ENCODE results near the gene DHPS. TPM values are rescaled to one million over a fixed set of nuclear protein-coding genes. Genes with fewer than 3 reads are reported as not detected.
A peak's percentile ranks its signal among the peaks of the same experiment; 100 is the strongest.

The DHPS gene
- total and polyA plus RNA-seq, 2 of the 13 experiments (the other 11 are each of a cell fraction or from before 2014, with no cell fraction given): 43.3 to 84.3 TPM

DNA sequence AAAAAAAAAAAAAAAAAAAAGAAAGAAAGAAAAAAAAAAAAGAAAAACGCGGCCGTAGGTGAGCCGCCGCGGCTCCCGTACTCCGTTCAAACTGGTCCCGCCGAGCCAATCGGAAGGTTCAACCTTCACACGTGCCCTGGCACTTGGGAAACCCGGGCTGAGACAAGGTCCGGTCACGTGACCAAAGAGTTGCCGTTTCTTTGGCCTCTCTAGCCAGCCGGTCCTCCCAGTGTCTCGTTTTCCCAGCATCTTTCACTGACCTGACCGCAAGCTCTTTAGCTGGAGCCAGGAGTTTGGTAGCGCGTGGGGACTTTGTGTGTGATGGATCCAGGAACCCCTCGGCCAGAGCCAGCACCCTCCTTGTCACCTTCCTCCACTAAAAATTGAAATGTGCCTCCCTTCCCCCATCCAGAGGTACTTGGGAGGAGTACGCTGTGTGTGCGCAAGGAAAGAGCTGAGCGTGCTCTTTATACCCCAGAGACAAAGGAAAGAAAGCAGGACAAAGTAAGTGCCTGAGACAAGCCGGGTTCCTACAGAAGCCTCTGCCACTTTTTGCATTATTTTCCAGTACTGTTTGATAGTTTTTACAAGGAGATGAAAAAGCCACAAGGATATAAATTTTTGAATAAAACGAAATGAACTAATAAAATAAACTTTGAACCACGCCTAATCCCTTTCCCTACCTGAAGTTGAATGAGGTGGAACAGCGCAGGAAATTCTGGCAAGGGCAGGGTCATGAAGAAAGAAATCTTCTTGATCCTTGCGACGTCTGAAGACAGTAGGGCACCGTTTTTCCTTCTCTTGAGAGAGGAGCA, 41.1 kb upstream of the DHPS start (continued):
- TF ChIP-seq, protein P1, sequence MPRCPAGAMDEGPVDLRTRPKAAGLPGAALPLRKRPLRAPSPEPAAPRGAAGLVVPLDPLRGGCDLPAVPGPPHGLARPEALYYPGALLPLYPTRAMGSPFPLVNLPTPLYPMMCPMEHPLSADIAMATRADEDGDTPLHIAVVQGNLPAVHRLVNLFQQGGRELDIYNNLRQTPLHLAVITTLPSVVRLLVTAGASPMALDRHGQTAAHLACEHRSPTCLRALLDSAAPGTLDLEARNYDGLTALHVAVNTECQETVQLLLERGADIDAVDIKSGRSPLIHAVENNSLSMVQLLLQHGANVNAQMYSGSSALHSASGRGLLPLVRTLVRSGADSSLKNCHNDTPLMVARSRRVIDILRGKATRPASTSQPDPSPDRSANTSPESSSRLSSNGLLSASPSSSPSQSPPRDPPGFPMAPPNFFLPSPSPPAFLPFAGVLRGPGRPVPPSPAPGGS (CRISPR knock-in tag; IDR thresholded peaks at IDR 0.05): no peak
- TF ChIP-seq, protein P2, sequence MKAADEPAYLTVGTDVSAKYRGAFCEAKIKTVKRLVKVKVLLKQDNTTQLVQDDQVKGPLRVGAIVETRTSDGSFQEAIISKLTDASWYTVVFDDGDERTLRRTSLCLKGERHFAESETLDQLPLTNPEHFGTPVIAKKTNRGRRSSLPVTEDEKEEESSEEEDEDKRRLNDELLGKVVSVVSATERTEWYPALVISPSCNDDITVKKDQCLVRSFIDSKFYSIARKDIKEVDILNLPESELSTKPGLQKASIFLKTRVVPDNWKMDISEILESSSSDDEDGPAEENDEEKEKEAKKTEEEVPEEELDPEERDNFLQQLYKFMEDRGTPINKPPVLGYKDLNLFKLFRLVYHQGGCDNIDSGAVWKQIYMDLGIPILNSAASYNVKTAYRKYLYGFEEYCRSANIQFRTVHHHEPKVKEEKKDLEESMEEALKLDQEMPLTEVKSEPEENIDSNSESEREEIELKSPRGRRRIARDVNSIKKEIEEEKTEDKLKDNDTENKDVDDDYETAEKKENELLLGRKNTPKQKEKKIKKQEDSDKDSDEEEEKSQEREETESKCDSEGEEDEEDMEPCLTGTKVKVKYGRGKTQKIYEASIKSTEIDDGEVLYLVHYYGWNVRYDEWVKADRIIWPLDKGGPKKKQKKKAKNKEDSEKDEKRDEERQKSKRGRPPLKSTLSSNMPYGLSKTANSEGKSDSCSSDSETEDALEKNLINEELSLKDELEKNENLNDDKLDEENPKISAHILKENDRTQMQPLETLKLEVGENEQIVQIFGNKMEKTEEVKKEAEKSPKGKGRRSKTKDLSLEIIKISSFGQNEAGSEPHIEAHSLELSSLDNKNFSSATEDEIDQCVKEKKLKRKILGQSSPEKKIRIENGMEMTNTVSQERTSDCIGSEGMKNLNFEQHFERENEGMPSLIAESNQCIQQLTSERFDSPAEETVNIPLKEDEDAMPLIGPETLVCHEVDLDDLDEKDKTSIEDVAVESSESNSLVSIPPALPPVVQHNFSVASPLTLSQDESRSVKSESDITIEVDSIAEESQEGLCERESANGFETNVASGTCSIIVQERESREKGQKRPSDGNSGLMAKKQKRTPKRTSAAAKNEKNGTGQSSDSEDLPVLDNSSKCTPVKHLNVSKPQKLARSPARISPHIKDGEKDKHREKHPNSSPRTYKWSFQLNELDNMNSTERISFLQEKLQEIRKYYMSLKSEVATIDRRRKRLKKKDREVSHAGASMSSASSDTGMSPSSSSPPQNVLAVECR (CRISPR knock-in tag; IDR thresholded peaks at IDR 0.05; ENCODE audit: borderline replicate concordance): peak; percentile 67; the same call in 1 of the 2 replicates
- TF ChIP-seq, protein P3, sequence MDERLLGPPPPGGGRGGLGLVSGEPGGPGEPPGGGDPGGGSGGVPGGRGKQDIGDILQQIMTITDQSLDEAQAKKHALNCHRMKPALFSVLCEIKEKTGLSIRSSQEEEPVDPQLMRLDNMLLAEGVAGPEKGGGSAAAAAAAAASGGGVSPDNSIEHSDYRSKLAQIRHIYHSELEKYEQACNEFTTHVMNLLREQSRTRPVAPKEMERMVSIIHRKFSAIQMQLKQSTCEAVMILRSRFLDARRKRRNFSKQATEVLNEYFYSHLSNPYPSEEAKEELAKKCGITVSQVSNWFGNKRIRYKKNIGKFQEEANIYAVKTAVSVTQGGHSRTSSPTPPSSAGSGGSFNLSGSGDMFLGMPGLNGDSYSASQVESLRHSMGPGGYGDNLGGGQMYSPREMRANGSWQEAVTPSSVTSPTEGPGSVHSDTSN (CRISPR knock-in tag; IDR thresholded peaks at IDR 0.05): peak; percentile 23; the same call in 1 of the 2 replicates
- TF ChIP-seq, protein P4, sequence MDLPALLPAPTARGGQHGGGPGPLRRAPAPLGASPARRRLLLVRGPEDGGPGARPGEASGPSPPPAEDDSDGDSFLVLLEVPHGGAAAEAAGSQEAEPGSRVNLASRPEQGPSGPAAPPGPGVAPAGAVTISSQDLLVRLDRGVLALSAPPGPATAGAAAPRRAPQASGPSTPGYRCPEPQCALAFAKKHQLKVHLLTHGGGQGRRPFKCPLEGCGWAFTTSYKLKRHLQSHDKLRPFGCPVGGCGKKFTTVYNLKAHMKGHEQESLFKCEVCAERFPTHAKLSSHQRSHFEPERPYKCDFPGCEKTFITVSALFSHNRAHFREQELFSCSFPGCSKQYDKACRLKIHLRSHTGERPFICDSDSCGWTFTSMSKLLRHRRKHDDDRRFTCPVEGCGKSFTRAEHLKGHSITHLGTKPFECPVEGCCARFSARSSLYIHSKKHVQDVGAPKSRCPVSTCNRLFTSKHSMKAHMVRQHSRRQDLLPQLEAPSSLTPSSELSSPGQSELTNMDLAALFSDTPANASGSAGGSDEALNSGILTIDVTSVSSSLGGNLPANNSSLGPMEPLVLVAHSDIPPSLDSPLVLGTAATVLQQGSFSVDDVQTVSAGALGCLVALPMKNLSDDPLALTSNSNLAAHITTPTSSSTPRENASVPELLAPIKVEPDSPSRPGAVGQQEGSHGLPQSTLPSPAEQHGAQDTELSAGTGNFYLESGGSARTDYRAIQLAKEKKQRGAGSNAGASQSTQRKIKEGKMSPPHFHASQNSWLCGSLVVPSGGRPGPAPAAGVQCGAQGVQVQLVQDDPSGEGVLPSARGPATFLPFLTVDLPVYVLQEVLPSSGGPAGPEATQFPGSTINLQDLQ (CRISPR knock-in tag; IDR thresholded peaks at IDR 0.05): no peak
- TF ChIP-seq JUN (CRISPR knock-in tag; IDR thresholded peaks at IDR 0.05) (no peak), ZSCAN12 (CRISPR knock-in tag; IDR thresholded peaks at IDR 0.05) (no peak), ZNF562 (CRISPR knock-in tag; IDR thresholded peaks at IDR 0.05; ENCODE audit: borderline replicate concordance) (no peak), YEATS4 (CRISPR knock-in tag; IDR thresholded peaks at IDR 0.05; ENCODE audit: borderline replicate concordance) (peak; percentile 22; the same call in 1 of the 2 replicates), ZNF772 (CRISPR knock-in tag; IDR thresholded peaks at IDR 0.05) (no peak), TGIF2 (CRISPR knock-in tag; IDR thresholded peaks at IDR 0.05) (peak; percentile 68)
- TF ChIP-seq, protein P5, sequence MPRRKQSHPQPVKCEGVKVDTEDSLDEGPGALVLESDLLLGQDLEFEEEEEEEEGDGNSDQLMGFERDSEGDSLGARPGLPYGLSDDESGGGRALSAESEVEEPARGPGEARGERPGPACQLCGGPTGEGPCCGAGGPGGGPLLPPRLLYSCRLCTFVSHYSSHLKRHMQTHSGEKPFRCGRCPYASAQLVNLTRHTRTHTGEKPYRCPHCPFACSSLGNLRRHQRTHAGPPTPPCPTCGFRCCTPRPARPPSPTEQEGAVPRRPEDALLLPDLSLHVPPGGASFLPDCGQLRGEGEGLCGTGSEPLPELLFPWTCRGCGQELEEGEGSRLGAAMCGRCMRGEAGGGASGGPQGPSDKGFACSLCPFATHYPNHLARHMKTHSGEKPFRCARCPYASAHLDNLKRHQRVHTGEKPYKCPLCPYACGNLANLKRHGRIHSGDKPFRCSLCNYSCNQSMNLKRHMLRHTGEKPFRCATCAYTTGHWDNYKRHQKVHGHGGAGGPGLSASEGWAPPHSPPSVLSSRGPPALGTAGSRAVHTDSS (CRISPR knock-in tag; conservative IDR thresholded peaks at IDR 0.05): no peak
- TF ChIP-seq, protein P6, sequence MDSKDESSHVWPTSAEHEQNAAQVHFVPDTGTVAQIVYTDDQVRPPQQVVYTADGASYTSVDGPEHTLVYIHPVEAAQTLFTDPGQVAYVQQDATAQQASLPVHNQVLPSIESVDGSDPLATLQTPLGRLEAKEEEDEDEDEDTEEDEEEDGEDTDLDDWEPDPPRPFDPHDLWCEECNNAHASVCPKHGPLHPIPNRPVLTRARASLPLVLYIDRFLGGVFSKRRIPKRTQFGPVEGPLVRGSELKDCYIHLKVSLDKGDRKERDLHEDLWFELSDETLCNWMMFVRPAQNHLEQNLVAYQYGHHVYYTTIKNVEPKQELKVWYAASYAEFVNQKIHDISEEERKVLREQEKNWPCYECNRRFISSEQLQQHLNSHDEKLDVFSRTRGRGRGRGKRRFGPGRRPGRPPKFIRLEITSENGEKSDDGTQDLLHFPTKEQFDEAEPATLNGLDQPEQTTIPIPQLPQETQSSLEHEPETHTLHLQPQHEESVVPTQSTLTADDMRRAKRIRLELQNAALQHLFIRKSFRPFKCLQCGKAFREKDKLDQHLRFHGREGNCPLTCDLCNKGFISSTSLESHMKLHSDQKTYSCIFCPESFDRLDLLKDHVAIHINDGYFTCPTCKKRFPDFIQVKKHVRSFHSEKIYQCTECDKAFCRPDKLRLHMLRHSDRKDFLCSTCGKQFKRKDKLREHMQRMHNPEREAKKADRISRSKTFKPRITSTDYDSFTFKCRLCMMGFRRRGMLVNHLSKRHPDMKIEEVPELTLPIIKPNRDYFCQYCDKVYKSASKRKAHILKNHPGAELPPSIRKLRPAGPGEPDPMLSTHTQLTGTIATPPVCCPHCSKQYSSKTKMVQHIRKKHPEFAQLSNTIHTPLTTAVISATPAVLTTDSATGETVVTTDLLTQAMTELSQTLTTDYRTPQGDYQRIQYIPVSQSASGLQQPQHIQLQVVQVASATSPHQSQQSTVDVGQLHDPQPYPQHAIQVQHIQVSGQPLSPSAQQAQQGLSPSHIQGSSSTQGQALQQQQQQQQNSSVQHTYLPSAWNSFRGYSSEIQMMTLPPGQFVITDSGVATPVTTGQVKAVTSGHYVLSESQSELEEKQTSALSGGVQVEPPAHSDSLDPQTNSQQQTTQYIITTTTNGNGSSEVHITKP (CRISPR knock-in tag; IDR thresholded peaks at IDR 0.05; ENCODE audit: low read depth): peak; percentile 48; the same call in 1 of the 2 replicates
